Hematopoietic multipotent progenitor cell (in vitro differentiated cells): ENCODE measurements around the gene JMJD8. TPM values are rescaled to one million over a fixed set of nuclear protein-coding genes. Genes with fewer than 3 reads are reported as not detected.

Experiments
- DNase-seq, 3 donors: peaks; one replicate each; pipeline ENCODE4 v3.0.0-alpha.2; 2011 to 2015; ENCODE audit warnings: low read depth in 2 of 3, low spot score in 2 of 3
- total RNA-seq: library from RNA; depleted of rRNA; stranded (reverse); fragments of >200 nt; gene quantifications from one replicate; pipeline ENCODE4 v1.2.3, GENCODE V29; 2012

The JMJD8 gene
- total RNA-seq, 1 donor: 68.9 TPM

DNA sequence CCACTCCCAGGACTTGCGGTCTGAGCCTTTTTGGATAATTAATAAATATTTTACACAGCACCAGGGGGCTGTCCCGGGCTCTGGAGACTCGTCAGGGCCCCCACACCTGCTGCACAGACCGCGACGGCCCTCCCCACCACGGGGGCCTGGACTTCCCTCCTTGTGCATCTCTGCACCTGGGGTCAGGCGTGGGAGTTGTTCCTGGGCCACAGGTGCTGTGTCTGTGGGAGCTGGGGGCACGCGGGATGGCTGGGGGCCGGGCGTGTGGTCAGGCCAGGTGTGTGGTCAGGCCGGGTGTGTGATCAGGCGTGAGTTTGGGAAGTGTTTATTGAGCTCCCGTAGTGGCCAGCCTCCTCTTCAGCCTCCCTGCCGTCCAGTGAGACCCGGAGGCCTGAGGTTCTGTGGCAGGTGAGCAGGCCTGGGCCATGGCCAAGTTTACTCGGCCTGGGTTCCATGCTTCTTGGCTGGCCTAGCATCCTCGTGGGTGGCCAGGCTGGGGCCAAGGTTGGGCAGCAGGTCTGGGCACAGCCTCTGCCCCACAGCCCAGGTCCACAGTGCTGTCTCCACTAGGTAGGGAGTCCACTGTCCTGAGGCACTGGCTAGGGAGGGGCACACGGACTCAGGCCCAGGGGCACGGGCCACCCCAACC is 5.8 kb downstream of the JMJD8 start:
- DNase-seq: no peak

- DNase-seq: no peak
Measured at GRCh38 chr16:677316-678190, 6.6 kb downstream of the JMJD8 start.

DNA sequence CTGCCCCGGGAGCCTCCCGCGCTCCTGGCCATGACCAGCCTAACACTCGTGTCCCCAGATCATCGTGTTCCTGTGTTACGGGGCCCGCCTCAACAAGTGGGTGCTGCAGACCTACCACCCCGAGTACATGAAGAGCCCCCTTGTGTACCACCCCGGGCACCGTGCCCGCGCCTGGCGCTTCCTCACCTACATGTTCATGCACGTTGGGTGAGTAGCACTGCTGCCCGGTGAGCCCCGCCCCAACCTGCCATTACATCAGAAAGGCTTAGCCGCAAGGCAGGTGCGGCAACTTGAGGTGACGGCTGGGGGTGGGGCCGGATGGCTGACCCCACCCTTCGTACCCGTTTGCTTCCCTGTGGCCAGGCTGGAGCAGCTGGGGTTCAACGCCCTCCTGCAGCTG is 7.2 kb downstream of the JMJD8 start:
- DNase-seq: no peak

- DNase-seq: no peak
Measured at GRCh38 chr16:676565-676902, 7.6 kb downstream of the JMJD8 start.

DNA sequence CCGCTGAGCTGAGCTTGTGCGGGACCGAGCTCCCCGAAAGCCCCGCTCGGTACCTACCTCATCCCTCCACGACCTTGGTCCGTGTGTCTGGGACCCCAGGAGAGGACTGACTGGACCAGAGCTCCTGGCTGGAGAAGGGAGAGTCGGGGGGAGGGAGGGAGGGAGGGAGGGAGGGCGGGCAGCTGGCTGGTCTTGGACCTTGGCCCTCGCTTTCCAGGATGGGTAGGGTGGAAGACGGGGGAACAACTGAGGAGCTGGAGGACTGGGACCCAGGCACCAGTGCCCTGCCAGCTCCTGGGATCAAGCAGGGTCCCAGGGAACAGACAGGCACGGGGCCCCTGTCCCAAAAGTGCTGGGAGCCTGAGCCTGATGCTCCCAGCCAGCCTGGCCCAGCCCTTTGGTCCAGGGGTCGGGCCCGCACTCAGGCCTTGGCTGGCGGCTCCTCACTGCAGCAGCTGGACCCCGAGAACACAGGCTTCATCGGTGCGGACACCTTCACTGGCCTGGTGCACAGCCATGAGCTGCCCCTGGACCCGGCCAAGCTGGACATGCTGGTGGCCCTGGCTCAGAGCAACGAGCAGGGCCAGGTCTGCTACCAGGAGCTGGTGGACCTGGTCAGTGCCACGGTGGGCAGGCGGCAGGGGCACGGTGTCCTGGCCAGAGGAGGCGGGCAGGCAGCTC is 8.1 kb downstream of the JMJD8 start:
- no peak for DNase-seq

DNA sequence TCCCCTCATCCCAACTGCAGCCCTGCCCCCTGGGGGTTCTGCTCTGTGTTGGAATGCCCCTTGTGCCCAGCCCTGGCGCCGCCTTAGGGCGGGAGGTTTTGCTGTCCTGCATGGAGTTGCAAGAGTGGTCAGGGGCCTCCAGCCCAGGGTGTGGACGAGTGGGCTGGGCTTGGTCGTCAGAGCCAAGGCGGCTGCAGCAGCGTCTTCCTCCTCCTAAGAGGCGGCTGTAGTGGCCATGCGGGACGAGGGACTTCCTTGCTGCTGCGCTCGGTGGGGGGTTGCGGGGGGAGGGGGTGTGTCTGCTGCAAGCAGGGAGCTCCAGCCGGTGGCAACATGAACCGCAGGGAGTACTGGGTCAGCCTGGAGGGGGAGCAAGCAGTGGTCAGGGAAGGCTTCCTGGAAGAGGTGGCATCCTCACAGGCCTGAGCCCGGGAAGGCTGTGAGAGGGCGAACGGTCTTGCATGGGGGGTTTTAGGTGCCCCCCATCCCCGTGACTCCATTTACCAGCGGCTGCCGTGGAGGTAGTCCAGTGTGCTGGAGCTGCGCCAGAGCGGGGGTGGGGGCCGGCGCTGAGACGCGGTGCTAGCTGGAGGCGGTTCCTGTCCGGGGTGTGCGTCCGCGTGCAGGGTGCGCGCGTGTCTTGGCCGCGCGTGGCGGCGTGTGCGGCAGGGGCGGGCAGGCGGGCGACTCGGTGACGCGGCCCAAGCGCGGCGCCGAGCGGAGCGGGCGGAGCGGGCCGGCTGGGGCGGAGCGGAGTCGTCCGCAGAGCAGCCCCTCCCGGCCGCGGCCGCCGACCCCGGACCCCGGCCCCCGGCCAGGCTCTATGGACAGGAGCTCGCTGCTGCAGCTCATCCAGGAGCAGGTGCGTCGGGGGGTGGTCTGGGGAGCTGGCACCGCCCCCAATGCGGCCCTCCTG is 8.9 kb downstream of the JMJD8 start, which contains the start of gene RHBDL1:
TSS of gene RHBDL1 (plus strand) at position 704 of the 916 bp plus-strand sequence. CDS start at position 824, 120 bp downstream.
- DNase-seq: peak in 1 of 3 donors; percentile 11

DNA sequence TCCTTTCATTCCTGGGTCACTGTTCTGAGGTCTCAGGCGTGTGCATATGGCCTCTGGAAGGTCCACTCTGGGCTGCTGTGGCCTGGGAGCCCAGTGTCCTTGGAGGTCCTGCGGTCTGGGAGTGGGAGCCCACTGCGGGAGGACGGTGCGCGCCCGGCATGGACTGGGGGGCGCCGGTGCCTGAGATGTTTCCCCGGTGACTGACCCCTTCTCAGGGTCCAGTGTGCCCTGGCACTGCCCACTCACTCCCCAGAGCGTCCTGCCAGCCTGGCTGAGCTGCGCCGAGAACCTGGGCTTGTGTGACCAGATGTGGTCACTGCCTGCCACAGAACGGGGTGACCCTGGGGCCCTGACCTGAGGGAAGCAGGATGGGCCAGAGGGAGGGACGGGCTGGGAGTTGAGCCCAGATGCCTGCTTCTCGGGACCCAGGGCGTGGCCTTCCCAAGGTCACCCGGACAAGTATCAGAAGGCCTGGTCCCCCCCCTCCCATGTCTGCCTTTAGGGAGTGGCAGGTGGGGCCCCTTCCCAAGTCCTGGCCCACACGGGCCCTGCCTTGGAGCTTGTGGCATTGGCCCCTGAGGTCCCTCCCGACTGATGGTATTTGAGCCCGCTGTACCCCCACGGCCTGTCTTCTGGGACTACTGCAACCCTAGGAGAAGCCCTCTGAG is 9.8 kb downstream of the JMJD8 start:
- DNase-seq: no peak

DNA sequence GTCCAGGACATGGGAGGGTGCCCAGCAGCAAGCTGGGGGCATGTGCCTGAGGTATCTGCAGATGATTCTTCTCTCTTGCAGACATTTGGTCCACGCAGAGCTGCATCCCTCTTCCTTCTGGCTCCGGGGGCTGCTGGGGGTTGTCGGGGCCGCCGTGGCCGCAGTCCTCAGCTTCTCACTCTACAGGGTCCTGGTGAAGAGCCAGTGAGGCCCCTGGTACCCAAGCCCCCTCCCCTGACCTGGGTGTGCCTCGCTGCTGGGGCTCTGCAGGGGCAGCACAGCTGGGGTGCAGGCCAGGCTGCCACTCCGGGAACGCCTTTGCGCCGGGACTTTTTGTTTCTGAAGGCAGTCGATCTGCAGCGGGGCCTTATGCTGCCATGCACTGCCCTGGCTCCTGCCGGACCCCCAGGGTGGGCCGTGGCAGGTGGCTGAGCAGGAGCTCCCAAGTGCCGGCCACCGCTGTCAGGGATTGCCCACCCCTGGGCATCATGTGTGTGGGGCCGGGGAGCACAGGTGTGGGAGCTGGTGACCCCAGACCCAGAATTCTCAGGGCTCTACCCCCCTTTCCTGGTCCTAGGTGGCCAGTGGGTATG is 10.6 kb downstream of the JMJD8 start:
- DNase-seq: no peak

DNA sequence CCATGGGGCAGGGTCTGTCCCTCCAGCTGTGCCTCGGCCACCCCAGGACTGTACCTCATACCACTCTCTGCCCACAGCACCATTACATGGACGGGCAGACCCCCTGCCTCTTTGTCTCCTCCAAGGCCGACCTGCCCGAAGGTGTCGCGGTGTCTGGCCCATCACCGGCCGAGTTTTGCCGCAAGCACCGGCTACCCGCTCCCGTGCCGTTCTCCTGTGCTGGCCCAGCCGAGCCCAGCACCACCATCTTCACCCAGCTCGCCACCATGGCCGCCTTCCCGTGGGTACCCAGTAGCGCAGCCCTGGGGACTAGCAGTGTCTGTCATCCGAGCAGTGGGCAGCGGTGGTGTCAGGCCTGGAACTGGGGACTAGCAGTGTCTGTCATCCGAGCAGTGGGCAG is 11.3 kb downstream of the JMJD8 start:
- DNase-seq: no peak

GRCh38 chr16:672371-672770 is 11.8 kb downstream of the JMJD8 start:
- DNase-seq: no peak

GRCh38 chr16:671353-672131 is 12.6 kb downstream of the JMJD8 start:
- no peak for DNase-seq

DNA sequence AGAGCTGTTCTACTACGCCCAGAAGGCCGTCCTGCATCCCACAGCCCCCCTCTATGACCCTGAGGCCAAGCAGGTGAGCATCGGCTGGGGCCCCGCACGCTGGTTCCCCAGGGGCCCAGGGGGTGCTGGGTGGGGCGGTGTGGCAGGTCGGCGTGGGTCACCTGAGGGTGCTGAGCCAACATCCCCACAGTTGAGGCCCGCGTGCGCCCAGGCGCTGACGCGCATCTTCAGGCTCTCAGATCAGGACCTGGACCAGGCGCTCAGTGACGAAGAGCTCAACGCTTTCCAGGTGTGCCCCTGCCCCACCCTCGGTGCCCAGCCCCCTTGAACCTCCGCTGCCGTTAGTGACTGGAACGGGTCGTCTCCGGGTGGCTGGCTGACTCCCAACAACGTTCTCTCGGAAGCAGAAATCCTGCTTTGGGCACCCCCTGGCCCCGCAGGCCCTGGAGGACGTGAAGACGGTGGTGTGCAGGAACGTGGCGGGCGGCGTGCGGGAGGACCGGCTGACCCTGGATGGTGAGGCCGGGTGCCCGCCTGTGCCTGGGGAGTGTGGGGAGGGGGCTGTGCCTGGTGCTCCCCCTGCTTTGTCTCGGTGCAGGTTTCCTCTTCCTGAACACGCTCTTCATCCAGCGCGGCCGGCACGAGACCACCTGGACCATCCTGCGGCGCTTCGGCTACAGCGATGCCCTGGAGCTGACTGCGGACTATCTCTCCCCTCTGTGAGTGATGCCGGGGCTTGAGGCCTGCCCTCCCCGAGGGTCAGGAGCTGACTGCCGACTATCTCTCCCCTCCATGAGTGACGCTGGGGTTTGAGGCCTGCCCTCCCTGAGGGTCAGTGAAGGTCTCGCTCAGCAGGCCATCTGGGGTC is 13.4 kb downstream of the JMJD8 start:
- DNase-seq: no peak

GRCh38 chr16:669666-670065 is 14.5 kb downstream of the JMJD8 start:
- no peak for DNase-seq

GRCh38 chr16:668519-669171 is 15.5 kb downstream of the JMJD8 start:
- no peak for DNase-seq

DNA sequence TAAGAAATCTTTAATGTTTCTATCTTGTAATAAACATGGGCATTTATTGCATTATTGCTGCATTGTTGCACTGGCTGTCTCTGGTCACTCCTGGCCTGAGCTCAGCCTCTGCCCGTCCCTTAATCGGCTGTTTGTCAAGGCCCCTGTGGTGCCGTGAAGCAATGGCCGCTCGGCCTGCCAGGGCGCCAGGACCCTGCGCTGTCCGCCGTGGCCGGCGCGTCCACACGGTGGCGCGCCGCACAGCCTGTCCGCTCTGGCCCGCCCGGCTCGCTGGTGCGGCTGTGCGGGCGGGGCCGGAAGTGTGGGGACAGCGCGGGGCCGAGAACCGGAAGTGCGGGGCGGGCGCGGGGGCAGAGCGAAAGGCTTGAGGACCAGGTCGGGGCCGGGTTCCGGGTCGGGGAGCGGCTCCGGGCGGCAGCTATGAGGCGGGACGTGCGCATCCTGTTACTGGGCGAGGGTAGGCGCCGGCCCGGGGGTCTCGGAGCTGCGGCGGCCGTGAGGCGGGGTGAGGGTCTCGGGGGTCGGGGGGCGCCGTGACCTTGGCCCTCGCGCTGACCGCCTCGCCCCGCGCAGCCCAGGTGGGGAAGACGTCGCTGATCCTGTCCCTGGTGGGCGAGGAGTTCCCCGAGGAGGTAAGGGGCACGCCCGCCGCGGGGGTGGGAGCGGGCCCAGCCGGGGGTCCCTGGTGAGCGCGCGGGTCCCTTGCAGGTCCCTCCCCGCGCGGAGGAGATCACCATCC is 16.2 kb downstream of the JMJD8 start, which contains the start of gene RHOT2:
TSS of gene RHOT2 (plus strand) at position 353 of the 739 bp plus-strand sequence. CDS start at position 421, 68 bp downstream.
- peak; percentile 79 to 95 (median 92) for DNase-seq

GRCh38 chr16:667113-667779 is 16.9 kb downstream of the JMJD8 start:
- DNase-seq: no peak
